Measurements from ENCODE around the gene GLI1. TPM values are rescaled to one million over a fixed set of nuclear protein-coding genes. Genes with fewer than 3 reads are reported as not detected.

Gene GLI1
- total RNA-seq, 1 experiment from 2014 or later, result 25.8 TPM

DNA sequence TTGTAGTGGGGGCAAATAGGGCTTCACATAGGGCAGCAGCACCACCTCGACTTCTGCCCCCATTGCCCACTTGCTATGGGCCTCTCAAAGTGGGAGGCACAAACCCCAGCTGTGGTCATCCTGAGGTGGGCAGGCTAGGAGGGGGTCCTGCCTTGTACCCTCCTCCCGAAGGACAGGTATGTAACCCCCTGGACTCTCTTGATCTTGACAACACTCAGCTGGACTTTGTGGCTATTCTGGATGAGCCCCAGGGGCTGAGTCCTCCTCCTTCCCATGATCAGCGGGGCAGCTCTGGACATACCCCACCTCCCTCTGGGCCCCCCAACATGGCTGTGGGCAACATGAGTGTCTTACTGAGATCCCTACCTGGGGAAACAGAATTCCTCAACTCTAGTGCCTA lies 12.1 kb downstream of the GLI1 start:
- Histone ChIP-seq H2BK15ac (ENCODE audit: low read depth, low read length) (no peak overlapping the region), H3K27me3 (ENCODE audit: insufficient read depth, low read length) (peaks cover 31% of the 10 kb centered on the region), H2AK5ac (ENCODE audit: insufficient read length, low read length) (no peak overlapping the region), H3T11ph (ENCODE audit: low read length) (no peak overlapping the region), H3K56ac (ENCODE audit: insufficient read length, low read depth, low read length) (no peak overlapping the region), H4K20me1 (ENCODE audit: control insufficient read depth, insufficient read depth, insufficient read length) (no peaks in the 10 kb centered on the region), H2BK20ac (ENCODE audit: low read depth, low read length, poor library complexity, severe bottlenecking) (no peak overlapping the region), H3K14ac (ENCODE audit: insufficient read depth, low read length) (no peak overlapping the region), H2BK120ac (ENCODE audit: low read depth, low read length, poor library complexity, severe bottlenecking) (no peak overlapping the region), H3K79me2 (ENCODE audit: insufficient read depth, low read length) (no peaks in the 10 kb centered on the region), H2AFZ (ENCODE audit: low read length) (no peak overlapping the region), H3K9ac (ENCODE audit: extremely low read depth, insufficient read length, low read length) (no peak overlapping the region), H3K4me1 (ENCODE audit: insufficient read depth, low read length) (no peaks in the 10 kb centered on the region; the same call in 1 of the 2 replicates), H2BK12ac (ENCODE audit: insufficient read length, low read depth, low read length) (no peak overlapping the region), H3K27ac (ENCODE audit: insufficient read length, low read depth, low read length) (no peak overlapping the region), H3K9me3 (ENCODE audit: control insufficient read depth, low read depth, low read length) (no peaks in the 10 kb centered on the region), H3K23me2 (ENCODE audit: insufficient read length, low read depth, low read length, poor library complexity, severe bottlenecking) (peaks cover 15% of the 10 kb centered on the region), H4K8ac (replicated peaks; ENCODE audit: insufficient read length, low read depth, low read length) (no peak overlapping the region), H4K5ac (ENCODE audit: insufficient read length, low read depth, low read length) (no peak overlapping the region), H3K18ac (ENCODE audit: insufficient read length, low read depth, low read length) (no peak overlapping the region), H3K23ac (ENCODE audit: insufficient read length, low read depth, low read length) (no peak overlapping the region), H4K91ac (ENCODE audit: insufficient read length, low read depth, low read length) (no peak overlapping the region), H3K4me2 (ENCODE audit: insufficient read depth, insufficient read length, low read length) (no peak overlapping the region), H2BK5ac (ENCODE audit: insufficient read length, low read length) (no peak overlapping the region), H3K4ac (ENCODE audit: low read depth, low read length) (no peak overlapping the region), H3K79me1 (ENCODE audit: insufficient read depth, low read depth, low read length, poor library complexity, severe bottlenecking) (no peaks in the 10 kb centered on the region)
- Mint-ChIP-seq H3K4me1 (peaks cover 5 to 10% of the 10 kb centered on the region in 2 experiments), H3K36me3 (ENCODE audit: insufficient read depth in 1 of 3, low read depth in 3 of 3) (peaks cover 0 to 14% (median 5%) of the 10 kb centered on the region in 3 experiments; a peak in 4 of 7 replicates), H3K4me3 (no peak overlapping the region), H3K27ac (no peak overlapping the region), H3K27me3 (ENCODE audit: low read depth) (peaks cover 62% of the 10 kb centered on the region), H3K9me3 (no peaks in the 10 kb centered on the region)
- no peak for DNase-seq
- TF ChIP-seq, protein P1, sequence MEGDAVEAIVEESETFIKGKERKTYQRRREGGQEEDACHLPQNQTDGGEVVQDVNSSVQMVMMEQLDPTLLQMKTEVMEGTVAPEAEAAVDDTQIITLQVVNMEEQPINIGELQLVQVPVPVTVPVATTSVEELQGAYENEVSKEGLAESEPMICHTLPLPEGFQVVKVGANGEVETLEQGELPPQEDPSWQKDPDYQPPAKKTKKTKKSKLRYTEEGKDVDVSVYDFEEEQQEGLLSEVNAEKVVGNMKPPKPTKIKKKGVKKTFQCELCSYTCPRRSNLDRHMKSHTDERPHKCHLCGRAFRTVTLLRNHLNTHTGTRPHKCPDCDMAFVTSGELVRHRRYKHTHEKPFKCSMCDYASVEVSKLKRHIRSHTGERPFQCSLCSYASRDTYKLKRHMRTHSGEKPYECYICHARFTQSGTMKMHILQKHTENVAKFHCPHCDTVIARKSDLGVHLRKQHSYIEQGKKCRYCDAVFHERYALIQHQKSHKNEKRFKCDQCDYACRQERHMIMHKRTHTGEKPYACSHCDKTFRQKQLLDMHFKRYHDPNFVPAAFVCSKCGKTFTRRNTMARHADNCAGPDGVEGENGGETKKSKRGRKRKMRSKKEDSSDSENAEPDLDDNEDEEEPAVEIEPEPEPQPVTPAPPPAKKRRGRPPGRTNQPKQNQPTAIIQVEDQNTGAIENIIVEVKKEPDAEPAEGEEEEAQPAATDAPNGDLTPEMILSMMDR (conservative IDR thresholded peaks at IDR 0.05), result no peak
- no CpG with 5 or more reads among the region's 3 CpGs for WGBS (ENCODE audit: extremely low coverage, insufficient read length, low lambda C conversion rate)

Measured in H9 (cell line).